B cell (primary cell): ENCODE measurements around the gene SLC2A5. TPM values are rescaled to one million over a fixed set of nuclear protein-coding genes. Genes with fewer than 3 reads are reported as not detected.

Source experiments
- polyA plus RNA-seq: library from polyadenylated mRNA; depleted of rRNA; stranded (reverse); fragments of >200 nt; gene quantifications from 2 replicates; pipeline ENCODE4 v1.2.3, GENCODE V29; 2012
- small RNA-seq: library from RNA; depleted of rRNA; stranded (forward); fragments of <200 nt; gene quantifications from one replicate; pipeline ENCODE3, GENCODE V24; 2012; ENCODE audit warnings: low replicate concordance, low read depth; ENCODE audit not compliant: insufficient read length
- total RNA-seq, 2 donors: library from RNA; stranded (reverse); fragments of 120-200 nt in 1 of 2; gene quantifications; 1 replicate in 1 of 2; 2 replicates in 1 of 2; pipeline versions ENCODE4 v1.2.3 to v1.2.4, GENCODE V29; 2013 to 2022

The SLC2A5 gene
- total and polyA plus RNA-seq, 2 donors (not counting 1 experiment from before 2014, with no cell fraction given): 16.7 to 29.5 TPM

Small RNA genes lying within 50 kb of the gene (small RNA-seq; reads per million reads assigned to genes)
- gene RF00424: not detected

Other genes with a start within 250 kb of the SLC2A5 start
- 223 and 237 TPM in 2 replicates for gene ENO1, start 190.9 kb downstream of the SLC2A5 start, total RNA-seq
- 153 and 193 TPM in 2 replicates for gene ENO1, start 190.9 kb downstream of the SLC2A5 start, polyA plus RNA-seq
- gene CA6, start 123.8 kb downstream of the SLC2A5 start, total RNA-seq: not detected in 2 replicates
- gene CA6, start 123.8 kb downstream of the SLC2A5 start, polyA plus RNA-seq: 0.36 TPM in 1 of 2 replicates, not detected in the other
- not detected in 2 replicates for gene SLC2A7, start 43.2 kb downstream of the SLC2A5 start, total RNA-seq
- gene SLC2A7, start 43.2 kb downstream of the SLC2A5 start, polyA plus RNA-seq: not detected in 2 replicates
- gene GPR157, start 59.5 kb upstream of the SLC2A5 start, total RNA-seq: 19.9 and 21.2 TPM in 2 replicates
- 1.3 and 2.0 TPM in 2 replicates for gene GPR157, start 59.5 kb upstream of the SLC2A5 start, polyA plus RNA-seq
- gene H6PD, start 165.1 kb upstream of the SLC2A5 start, total RNA-seq: 30.2 and 31.4 TPM in 2 replicates
- gene H6PD, start 165.1 kb upstream of the SLC2A5 start, polyA plus RNA-seq: 9.6 and 11.3 TPM in 2 replicates
- gene SPSB1, start 223.3 kb upstream of the SLC2A5 start, total RNA-seq: 8.9 and 9.4 TPM in 2 replicates
- gene SPSB1, start 223.3 kb upstream of the SLC2A5 start, polyA plus RNA-seq: 1.1 and 1.7 TPM in 2 replicates